Loucy (cell line): ENCODE data around the gene CTNNBL1.

Experiments
- H2AFZ ChIP-seq: fragments of 200-600 bp; sonication (generic); 2 replicates; pipeline ENCODE4 v1.6.0; 2016; ENCODE audit warnings: antibody characterized with exemption, mild to moderate bottlenecking, low read length, moderate library complexity
- H3F3A ChIP-seq: fragments of 200-600 bp; 2 replicates; pipeline ENCODE4 v1.6.0; 2016; ENCODE audit warnings: antibody characterized with exemption, low read depth, mild to moderate bottlenecking
- H3K27me3 ChIP-seq: fragments of 200-600 bp; sonication (generic); 2 replicates; pipeline ENCODE4 v1.6.1; 2014; ENCODE audit warnings: low read length, mild to moderate bottlenecking; ENCODE audit not compliant: insufficient read depth, poor library complexity, severe bottlenecking
- H3K36me3 ChIP-seq: fragments of 200-600 bp; sonication (generic); 2 replicates; pipeline ENCODE4 v1.6.1; 2016; ENCODE audit warnings: low read length; ENCODE audit not compliant: insufficient read depth
- H3K4me1 ChIP-seq: fragments of 200-600 bp; sonication (generic); 2 replicates; pipeline ENCODE4 v1.5.1; 2014; ENCODE audit warnings: low read length, mild to moderate bottlenecking; ENCODE audit not compliant: insufficient read depth, poor library complexity, severe bottlenecking
- H3K4me2 ChIP-seq: fragments of 200-600 bp; sonication (generic); 2 replicates; pipeline ENCODE4 v1.6.0; 2014; ENCODE audit warnings: antibody characterized with exemption, low read length, low read depth, mild to moderate bottlenecking; ENCODE audit not compliant: poor library complexity, severe bottlenecking
- H3K4me3 ChIP-seq: fragments of 200-600 bp; sonication (generic); 2 replicates; pipeline ENCODE4 v1.5.1; 2014; ENCODE audit warnings: low read length, mild to moderate bottlenecking, mixed read lengths; ENCODE audit not compliant: poor library complexity, severe bottlenecking
- H3K79me2 ChIP-seq: fragments of 200-600 bp; sonication (generic); 2 replicates; pipeline ENCODE4 v1.6.1; 2014; ENCODE audit warnings: low read length; ENCODE audit not compliant: insufficient read depth
- H3K9ac ChIP-seq: fragments of 200-600 bp; sonication (generic); 2 replicates; pipeline ENCODE4 v1.6.0; 2014; ENCODE audit warnings: mild to moderate bottlenecking, low read depth, low read length, moderate library complexity; ENCODE audit not compliant: poor library complexity, severe bottlenecking
- H3K9me2 ChIP-seq: fragments of 200-600 bp; sonication (generic); replicated peaks from 2 replicates; pipeline ENCODE4 v1.6.1; 2016; ENCODE audit warnings: low read depth, low read length, mixed read lengths
- H3K9me3 ChIP-seq: fragments of 200-600 bp; sonication (generic); 2 replicates; pipeline ENCODE4 v1.6.1; 2014; ENCODE audit warnings: mild to moderate bottlenecking, antibody characterized with exemption, low read length, low read depth; ENCODE audit not compliant: insufficient read depth
- H4K20me1 ChIP-seq: fragments of 200-600 bp; sonication (generic); 2 replicates; pipeline ENCODE4 v1.6.0; 2014; ENCODE audit warnings: antibody characterized with exemption, low read length, mild to moderate bottlenecking; ENCODE audit not compliant: insufficient read depth, poor library complexity, severe bottlenecking
- EZH2phosphoT487 ChIP-seq: fragments of 200-600 bp; IDR thresholded peaks from 2 replicates; pipeline ENCODE4 v1.6.1; 2018; ENCODE audit warnings: antibody characterized with exemption, mild to moderate bottlenecking, moderate library complexity, borderline replicate concordance
- TF ChIP-seq, protein P1 (sequence below): fragments of 200-600 bp; sonication (generic); conservative IDR thresholded peaks from 2 replicates; pipeline ENCODE4 v1.5.1; 2014; ENCODE audit warnings: mild to moderate bottlenecking, antibody characterized with exemption, low read length

Gene CTNNBL1

DNA sequence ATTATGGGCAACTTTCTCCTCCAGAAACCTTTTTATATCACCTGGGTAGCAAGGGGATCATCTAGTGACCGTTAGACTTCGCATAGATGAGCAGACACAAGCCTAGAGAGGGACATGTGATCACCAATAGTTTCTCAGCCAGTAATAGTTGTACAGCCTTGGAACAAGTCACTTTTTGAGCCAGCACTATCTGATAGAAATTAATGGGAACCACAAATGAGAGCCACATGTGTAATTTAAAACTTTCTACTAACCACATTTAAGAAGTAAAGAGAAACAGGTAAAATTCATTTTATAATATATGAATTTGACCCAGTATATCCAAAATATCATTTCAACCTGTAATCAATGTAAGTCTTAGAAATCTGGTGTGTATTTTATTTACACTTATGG is 592 bp upstream of the CTNNBL1 start:
- H3K4me1 ChIP-seq = peaks cover 30% of the 10 kb centered on the region
- TF ChIP-seq, protein P1, sequence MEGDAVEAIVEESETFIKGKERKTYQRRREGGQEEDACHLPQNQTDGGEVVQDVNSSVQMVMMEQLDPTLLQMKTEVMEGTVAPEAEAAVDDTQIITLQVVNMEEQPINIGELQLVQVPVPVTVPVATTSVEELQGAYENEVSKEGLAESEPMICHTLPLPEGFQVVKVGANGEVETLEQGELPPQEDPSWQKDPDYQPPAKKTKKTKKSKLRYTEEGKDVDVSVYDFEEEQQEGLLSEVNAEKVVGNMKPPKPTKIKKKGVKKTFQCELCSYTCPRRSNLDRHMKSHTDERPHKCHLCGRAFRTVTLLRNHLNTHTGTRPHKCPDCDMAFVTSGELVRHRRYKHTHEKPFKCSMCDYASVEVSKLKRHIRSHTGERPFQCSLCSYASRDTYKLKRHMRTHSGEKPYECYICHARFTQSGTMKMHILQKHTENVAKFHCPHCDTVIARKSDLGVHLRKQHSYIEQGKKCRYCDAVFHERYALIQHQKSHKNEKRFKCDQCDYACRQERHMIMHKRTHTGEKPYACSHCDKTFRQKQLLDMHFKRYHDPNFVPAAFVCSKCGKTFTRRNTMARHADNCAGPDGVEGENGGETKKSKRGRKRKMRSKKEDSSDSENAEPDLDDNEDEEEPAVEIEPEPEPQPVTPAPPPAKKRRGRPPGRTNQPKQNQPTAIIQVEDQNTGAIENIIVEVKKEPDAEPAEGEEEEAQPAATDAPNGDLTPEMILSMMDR = no peak
- no peak for TF ChIP-seq EZH2phosphoT487
- no peaks in the 10 kb centered on the region for H3K27me3 ChIP-seq

DNA sequence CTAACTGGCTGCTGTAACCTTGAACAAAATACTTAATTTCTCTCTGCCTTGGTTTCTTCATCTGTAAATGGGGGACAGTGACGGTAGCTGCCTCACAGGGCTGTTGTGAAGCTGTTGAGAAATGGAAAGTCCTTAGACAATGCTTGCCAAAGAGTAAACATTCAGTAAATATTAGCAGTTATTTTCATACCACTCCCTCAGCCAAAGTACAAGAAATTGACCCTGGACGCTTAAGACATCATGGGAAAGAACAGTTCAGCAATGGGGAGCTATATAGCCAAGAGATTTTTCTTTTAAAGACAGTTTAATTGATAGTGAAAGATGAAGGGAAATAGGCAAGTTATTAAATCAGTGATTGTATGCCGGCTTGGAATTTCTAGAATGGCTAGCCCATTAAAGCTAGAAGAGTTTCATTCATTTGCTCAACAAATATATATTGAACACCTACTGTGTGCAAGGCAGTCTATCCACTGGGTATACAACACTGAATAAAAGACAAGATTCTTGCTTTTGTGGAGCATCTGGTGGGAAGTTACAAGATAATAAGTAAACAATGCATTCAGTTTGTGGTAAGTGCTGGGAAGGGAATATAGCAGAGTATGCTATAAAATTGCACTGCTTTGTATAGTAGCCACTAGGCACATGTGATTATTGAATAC is 2.0 kb downstream of the CTNNBL1 start:
- peaks cover 48% of the 10 kb centered on the region for H3K4me1 ChIP-seq
- no peaks in the 10 kb centered on the region for H3K9me3 ChIP-seq
- peaks cover 18% of the 10 kb centered on the region for H4K20me1 ChIP-seq
- peak overlapping the region; percentile 7 for H3K9ac ChIP-seq
- no peaks in the 10 kb centered on the region for H3F3A ChIP-seq
- peak overlapping the region; percentile 93 for H3K4me2 ChIP-seq
- H3K4me3 ChIP-seq = peak overlapping the region; percentile 97
- H3K79me2 ChIP-seq = peaks cover 56% of the 10 kb centered on the region
- H3K36me3 ChIP-seq = no peaks in the 10 kb centered on the region
- no peak overlapping the region for H2AFZ ChIP-seq
- no peak for TF ChIP-seq EZH2phosphoT487
- TF ChIP-seq, protein P1 = no peak
- H3K27me3 ChIP-seq = no peaks in the 10 kb centered on the region
- H3K9me2 ChIP-seq = no peaks in the 10 kb centered on the region

More for the DNA sequence above, 592 bp upstream of the CTNNBL1 start:
- no peaks in the 10 kb centered on the region for H3K9me3 ChIP-seq
- H3K4me3 ChIP-seq = peak overlapping the region; percentile 97
- H3K79me2 ChIP-seq = peaks cover 38% of the 10 kb centered on the region
- H3K36me3 ChIP-seq = no peaks in the 10 kb centered on the region
- H2AFZ ChIP-seq = peak overlapping the region; percentile 93
- H4K20me1 ChIP-seq = peaks cover 15% of the 10 kb centered on the region
- no peaks in the 10 kb centered on the region for H3K9me2 ChIP-seq
- peak overlapping the region; percentile 22 for H3K9ac ChIP-seq
- H3F3A ChIP-seq = no peaks in the 10 kb centered on the region
- peak overlapping the region; percentile 79 for H3K4me2 ChIP-seq

DNA sequence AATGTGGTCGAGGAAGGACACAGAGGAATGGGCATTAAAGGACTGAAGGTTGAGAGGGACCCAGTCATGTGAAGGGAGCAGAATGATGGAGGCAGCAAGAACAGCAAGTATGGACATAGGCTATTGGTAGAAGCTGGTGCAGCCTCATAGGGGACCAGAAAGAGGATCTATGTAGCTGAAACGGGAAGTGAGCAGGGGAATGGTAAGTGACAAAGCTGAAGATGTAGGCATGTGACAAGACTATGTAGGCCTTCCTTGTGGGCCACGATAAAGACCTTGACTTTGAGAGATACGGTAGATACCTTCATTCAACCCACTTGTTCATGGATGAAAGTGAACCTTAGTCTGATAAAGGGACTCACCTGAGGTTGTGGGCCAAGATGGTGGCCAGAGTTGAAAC is 3.5 kb downstream of the CTNNBL1 start:
- H3K4me1 ChIP-seq = peaks cover 53% of the 10 kb centered on the region
- H3K27me3 ChIP-seq = no peaks in the 10 kb centered on the region
- no peaks in the 10 kb centered on the region for H3K36me3 ChIP-seq
- H3K9me2 ChIP-seq = no peaks in the 10 kb centered on the region
- H3K9me3 ChIP-seq = no peaks in the 10 kb centered on the region
- H3K79me2 ChIP-seq = peaks cover 70% of the 10 kb centered on the region
- peak overlapping the region; percentile 37 for H3K4me2 ChIP-seq
- TF ChIP-seq, protein P1 = no peak
- TF ChIP-seq EZH2phosphoT487 = no peak
- no peak overlapping the region for H2AFZ ChIP-seq
- H4K20me1 ChIP-seq = peaks cover 23% of the 10 kb centered on the region
- H3F3A ChIP-seq = no peaks in the 10 kb centered on the region
- no peak overlapping the region for H3K9ac ChIP-seq
- H3K4me3 ChIP-seq = no peak overlapping the region
